Endothelial cell of umbilical vein (primary cell): ENCODE measurements around the gene XYLT1. TPM values are rescaled to one million over a fixed set of nuclear protein-coding genes. Genes with fewer than 3 reads are reported as not detected.

Experiments
- BruUV-seq: library from RNA; stranded (reverse); fragments of 400-500 nt; replicated peaks from 2 replicates; lab custom pipeline; 2021; lab: Mats Ljungman, UMichigan
- CTCF ChIA-PET: fragments of 300-600, 350-600 bp; sonication (Branson Sonifier 250); formaldehyde crosslinking; loops from one replicate; lab custom pipeline; 2021; ENCODE audit warnings: antibody characterized with exemption, inconsistent platforms; lab: Charles Lee
- POLR2A ChIA-PET: fragments of 300-600, 350-600 bp; sonication (Branson Sonifier 250); formaldehyde crosslinking; loops from one replicate; lab custom pipeline; 2021; ENCODE audit warnings: antibody characterized with exemption, inconsistent platforms; lab: Charles Lee
- DNase-seq: peaks from one replicate; pipeline ENCODE4 v3.0.0-alpha.2; 2011; ENCODE audit warnings: low read depth, low spot score
- FAIRE-seq: peaks from 2 replicates; lab custom pipeline; 2011; peaks lifted over from hg19 to GRCh38; lab: Jason Lieb, UNC
- H2AFZ ChIP-seq: 2 replicates; pipeline ENCODE4 v1.6.0; 2012; ENCODE audit warnings: low read depth, low read length, control low read depth, inconsistent platforms
- H3K27ac ChIP-seq: 2 replicates; pipeline ENCODE4 v1.5.1; 2011; ENCODE audit warnings: low read depth, mild to moderate bottlenecking, control low read depth, low read length, moderate library complexity; ENCODE audit not compliant: insufficient read depth
- H3K27me3 ChIP-seq, 2 experiments: 2 replicates each; pipeline versions ENCODE4 v1.6.0 to v1.6.1; 2011; ENCODE audit warnings: low read length in 2 of 2, mixed read lengths in 1 of 2; ENCODE audit not compliant: control insufficient read depth in 2 of 2, insufficient read depth in 2 of 2
- H3K36me3 ChIP-seq, 2 experiments: 2 replicates in 1 of 2; 3 replicates in 1 of 2; pipeline ENCODE4 v1.5.1; 2011; ENCODE audit warnings: low read length in 2 of 2, mild to moderate bottlenecking in 1 of 2, moderate library complexity in 1 of 2; ENCODE audit not compliant: control insufficient read depth in 2 of 2, insufficient read depth in 2 of 2; ENCODE audit errors: extremely low read depth in 1 of 2
- H3K4me1 ChIP-seq: 3 replicates; pipeline ENCODE4 v1.5.1; 2011; ENCODE audit warnings: mild to moderate bottlenecking, low read length; ENCODE audit not compliant: control insufficient read depth, insufficient read depth; ENCODE audit errors: extremely low read depth
- H3K4me2 ChIP-seq: 2 replicates; pipeline ENCODE4 v1.6.1; 2011; ENCODE audit warnings: low read length, control low read depth, mixed read lengths; ENCODE audit not compliant: insufficient read depth
- H3K4me3 ChIP-seq, 3 experiments: fragments of 200-600 bp in 1 of 3; sonication (generic), shearing (Covaris generic) in 1 of 3; replicated peaks in 1 of 3; 2 replicates each; pipeline ENCODE4 v1.5.1; 2011 to 2016; ENCODE audit warnings: control low read depth in 3 of 3, low read length in 3 of 3, mild to moderate bottlenecking in 2 of 3, inconsistent platforms in 1 of 3, low read depth in 1 of 3, moderate library complexity in 1 of 3; ENCODE audit not compliant: insufficient read depth in 1 of 3
- H3K79me2 ChIP-seq: 2 replicates; pipeline ENCODE4 v1.6.0; 2012; ENCODE audit warnings: low read length, inconsistent platforms; ENCODE audit not compliant: control insufficient read depth, insufficient read depth
- H3K9ac ChIP-seq: replicated peaks from 2 replicates; pipeline ENCODE3; 2011; ENCODE audit warnings: low read length, control low read depth; ENCODE audit not compliant: insufficient read depth; ENCODE audit errors: extremely low read depth
- H3K9me1 ChIP-seq: replicated peaks from 3 replicates; pipeline ENCODE4 v1.6.0; 2011; ENCODE audit warnings: mild to moderate bottlenecking, low read length; ENCODE audit not compliant: control insufficient read depth, insufficient read depth; ENCODE audit errors: extremely low read depth
- H3K9me3 ChIP-seq: replicated peaks from 2 replicates; pipeline ENCODE4 v1.5.1; 2012; ENCODE audit warnings: low read length, inconsistent platforms; ENCODE audit not compliant: control insufficient read depth, insufficient read depth
- H4K20me1 ChIP-seq: replicated peaks from 2 replicates; pipeline ENCODE3; 2011; ENCODE audit warnings: mild to moderate bottlenecking, low read length; ENCODE audit not compliant: control insufficient read depth, insufficient read depth; ENCODE audit errors: extremely low read depth
- EZH2 ChIP-seq: IDR thresholded peaks from 2 replicates; pipeline ENCODE4 v1.6.1; 2012; ENCODE audit warnings: borderline replicate concordance, low read depth, mild to moderate bottlenecking, moderate library complexity, low read length, inconsistent platforms; ENCODE audit not compliant: severe bottlenecking
- FOS ChIP-seq: IDR thresholded peaks from 2 replicates; pipeline ENCODE4 v1.6.1; 2011; ENCODE audit warnings: mild to moderate bottlenecking, low read length, moderate library complexity, borderline replicate concordance; ENCODE audit not compliant: insufficient read depth
- GATA2 ChIP-seq: IDR thresholded peaks from 2 replicates; pipeline ENCODE4 v1.7.0; 2011; ENCODE audit warnings: low read depth, mild to moderate bottlenecking, moderate library complexity, mixed read lengths, low read length; ENCODE audit not compliant: insufficient read length, insufficient read depth
- JUN ChIP-seq: IDR thresholded peaks from 2 replicates; pipeline ENCODE4 v1.6.1; 2011; ENCODE audit warnings: borderline replicate concordance, low read depth; ENCODE audit not compliant: insufficient read length, insufficient read depth
- MYC ChIP-seq: IDR thresholded peaks from one replicate; pipeline ENCODE4 v1.6.1; 2011; ENCODE audit warnings: mild to moderate bottlenecking, low read depth, low read length
- POLR2A ChIP-seq: IDR thresholded peaks from 2 replicates; pipeline ENCODE4 v1.6.1; 2012; ENCODE audit warnings: low read depth, mild to moderate bottlenecking, control low read depth, low read length
- POLR2AphosphoS5 ChIP-seq: IDR thresholded peaks from 2 replicates; pipeline ENCODE4 v1.6.1; 2012; ENCODE audit warnings: low read depth, mild to moderate bottlenecking, control low read depth, low read length, moderate library complexity; ENCODE audit not compliant: insufficient read depth
- dilution Hi-C: fragments of 300-500 bp; cut with MboI; formaldehyde crosslinking; loops from one replicate; pipeline ENCODE4 v1.15.0; 2019; ENCODE audit warnings: low sequenced_read_pairs; ENCODE audit not compliant: extremely low pct_ligation_motif_present
- intact Hi-C: fragments of 100-400 bp; cut with micrococcal nuclease; formaldehyde crosslinking; loops from one replicate; pipeline ENCODE4 v1.10.0; 2022
- polyA plus RNA-seq, 4 experiments: library from polyadenylated mRNA; depleted of rRNA in 3 of 4; stranded (reverse) in 3 of 4; unstranded in 1 of 4; fragments of >200 nt; gene quantifications; 2 replicates each; pipeline versions ENCODE4 v1.2.1 to v1.2.3, GENCODE V29; 2011 to 2012; ENCODE audit warnings: missing spikeins in 1 of 4
- total RNA-seq: library from RNA; stranded (reverse); gene quantifications from 2 replicates; pipeline ENCODE4 v1.2.3, GENCODE V29; 2021
- TF ChIP-seq, protein P1 (sequence below): IDR thresholded peaks from 2 replicates; pipeline ENCODE4 v1.6.1; 2011; ENCODE audit not compliant: insufficient read depth, insufficient read length
- TF ChIP-seq, protein P2 (sequence below), 2 donors: IDR thresholded peaks; 1 replicate in 1 of 2; 2 replicates in 1 of 2; pipeline ENCODE4 v1.5.1; 2011; ENCODE audit warnings: low read length in 2 of 2, mild to moderate bottlenecking in 2 of 2, moderate library complexity in 2 of 2, control low read depth in 1 of 2, inconsistent platforms in 1 of 2, low read depth in 1 of 2; ENCODE audit not compliant: insufficient read depth in 1 of 2; ENCODE audit errors: extremely low read depth in 1 of 2

Gene XYLT1
- total and polyA plus RNA-seq, 2 donors (not counting 3 experiments of a cell fraction or from before 2014, with no cell fraction given) = 0.63 to 2.9 TPM

DNA sequence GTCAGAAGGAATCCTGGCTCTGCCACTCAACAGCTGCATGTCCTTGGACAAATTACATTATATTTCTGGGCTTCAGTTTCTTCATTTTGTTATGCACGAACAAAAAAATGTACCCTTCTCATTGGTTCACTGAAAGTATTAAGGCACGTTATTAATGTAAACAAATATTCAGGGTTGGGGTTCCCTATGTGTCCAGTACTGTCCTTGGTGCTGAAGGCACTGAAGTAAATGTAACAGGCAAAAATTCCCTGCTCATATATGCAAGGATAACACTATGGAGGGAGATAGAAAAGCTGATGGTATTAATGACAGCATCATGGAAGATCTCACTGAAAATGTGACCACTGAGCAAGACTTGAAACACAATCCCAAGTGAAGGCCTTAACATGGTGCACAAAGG is 386.6 kb downstream of the XYLT1 start:
- intact Hi-C loops = no loop called here
- no peak overlapping the region for H2AFZ ChIP-seq
- no peaks in the 10 kb centered on the region for H3K27me3 ChIP-seq
- no peak overlapping the region for H3K4me3 ChIP-seq
- H4K20me1 ChIP-seq = no peaks in the 10 kb centered on the region
- ChIA-PET CTCF (no interaction called here), POLR2A (no interaction called here)
- H3K4me1 ChIP-seq = no peaks in the 10 kb centered on the region
- no TSS peak for BruUV-seq
- no peaks in the 10 kb centered on the region for H3K36me3 ChIP-seq
- dilution Hi-C loops = no loop called here
- FAIRE-seq (no peak), DNase-seq (no peak)
- no peak for TF ChIP-seq POLR2A
- TF ChIP-seq JUN = no peak
- H3K27ac ChIP-seq = no peak overlapping the region
- H3K9me1 ChIP-seq = no peaks in the 10 kb centered on the region
- no peak overlapping the region for H3K9ac ChIP-seq
- no peaks in the 10 kb centered on the region for H3K79me2 ChIP-seq
- H3K4me2 ChIP-seq = no peak overlapping the region
- H3K9me3 ChIP-seq = no peaks in the 10 kb centered on the region

DNA sequence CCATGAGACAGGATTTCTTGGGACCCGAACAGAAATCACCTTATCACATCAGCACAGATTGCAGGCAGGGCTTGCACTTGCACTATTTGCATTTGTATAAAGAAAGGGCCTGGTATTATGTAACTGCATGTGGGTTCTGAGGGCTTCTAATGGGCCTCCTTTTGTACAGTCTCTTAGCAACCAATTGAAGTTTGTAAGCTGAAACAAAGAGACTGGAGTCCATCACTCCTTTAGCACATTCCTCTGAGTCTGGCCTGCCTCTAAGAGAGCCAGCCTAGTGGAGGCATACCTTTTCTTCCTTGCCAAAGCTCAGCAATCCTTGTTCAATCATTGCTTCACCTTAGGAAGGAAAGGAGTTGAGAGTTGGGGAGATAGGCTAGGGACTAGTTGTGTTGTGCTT is 387.1 kb downstream of the XYLT1 start:
- CTCF ChIA-PET = no interaction called here
- no TSS peak for BruUV-seq

More for the DNA sequence above, 387.1 kb downstream of the XYLT1 start:
- Histone ChIP-seq H4K20me1 (no peaks in the 10 kb centered on the region), H3K4me1 (no peaks in the 10 kb centered on the region), H3K36me3 (no peaks in the 10 kb centered on the region), H3K27me3 (no peaks in the 10 kb centered on the region), H3K27ac (no peak overlapping the region), H3K79me2 (no peaks in the 10 kb centered on the region), H3K9me1 (no peaks in the 10 kb centered on the region), H3K9ac (no peak overlapping the region), H3K4me2 (no peak overlapping the region), H2AFZ (no peak overlapping the region), H3K9me3 (no peaks in the 10 kb centered on the region), H3K4me3 (no peak overlapping the region)
- intact Hi-C loops (no loop called here), dilution Hi-C loops (no loop called here)
- TF ChIP-seq, protein P1, sequence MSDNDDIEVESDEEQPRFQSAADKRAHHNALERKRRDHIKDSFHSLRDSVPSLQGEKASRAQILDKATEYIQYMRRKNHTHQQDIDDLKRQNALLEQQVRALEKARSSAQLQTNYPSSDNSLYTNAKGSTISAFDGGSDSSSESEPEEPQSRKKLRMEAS = no peak
- TF ChIP-seq EZH2 (no peak), MYC (no peak), JUN (no peak), GATA2 (no peak), POLR2A (no peak), FOS (no peak), POLR2AphosphoS5 (no peak)
- TF ChIP-seq, protein P2, sequence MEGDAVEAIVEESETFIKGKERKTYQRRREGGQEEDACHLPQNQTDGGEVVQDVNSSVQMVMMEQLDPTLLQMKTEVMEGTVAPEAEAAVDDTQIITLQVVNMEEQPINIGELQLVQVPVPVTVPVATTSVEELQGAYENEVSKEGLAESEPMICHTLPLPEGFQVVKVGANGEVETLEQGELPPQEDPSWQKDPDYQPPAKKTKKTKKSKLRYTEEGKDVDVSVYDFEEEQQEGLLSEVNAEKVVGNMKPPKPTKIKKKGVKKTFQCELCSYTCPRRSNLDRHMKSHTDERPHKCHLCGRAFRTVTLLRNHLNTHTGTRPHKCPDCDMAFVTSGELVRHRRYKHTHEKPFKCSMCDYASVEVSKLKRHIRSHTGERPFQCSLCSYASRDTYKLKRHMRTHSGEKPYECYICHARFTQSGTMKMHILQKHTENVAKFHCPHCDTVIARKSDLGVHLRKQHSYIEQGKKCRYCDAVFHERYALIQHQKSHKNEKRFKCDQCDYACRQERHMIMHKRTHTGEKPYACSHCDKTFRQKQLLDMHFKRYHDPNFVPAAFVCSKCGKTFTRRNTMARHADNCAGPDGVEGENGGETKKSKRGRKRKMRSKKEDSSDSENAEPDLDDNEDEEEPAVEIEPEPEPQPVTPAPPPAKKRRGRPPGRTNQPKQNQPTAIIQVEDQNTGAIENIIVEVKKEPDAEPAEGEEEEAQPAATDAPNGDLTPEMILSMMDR (IDR thresholded peaks at IDR 0.05; ENCODE audit: extremely low read depth in 1 of 2, insufficient read depth in 1 of 2, low read depth in 1 of 2, low read length in 2 of 2) = no peak
- FAIRE-seq (no peak), DNase-seq (no peak)
- POLR2A ChIA-PET = no interaction called here
